CD8-positive, alpha-beta memory T cell (primary cell): ENCODE measurements around the gene ASIC1. TPM values are rescaled to one million over a fixed set of nuclear protein-coding genes. Genes with fewer than 3 reads are reported as not detected.

ENCODE experiments used
- CTCF ChIA-PET: fragments of 350-600 bp; sonication (Branson Sonifier 250); formaldehyde crosslinking; loops from one replicate; lab custom pipeline; 2021; ENCODE audit warnings: antibody characterized with exemption; lab: Charles Lee
- POLR2A ChIA-PET: fragments of 350-600 bp; sonication (Branson Sonifier 250); formaldehyde crosslinking; loops from one replicate; lab custom pipeline; 2021; ENCODE audit warnings: antibody characterized with exemption; lab: Charles Lee
- DNase-seq, 5 donors: peaks; one replicate each; pipeline versions ENCODE4 v3.0.0 to v3.0.0-alpha.2; 2020 to 2022; ENCODE audit warnings: mixed read lengths in 1 of 5
- H3K27ac ChIP-seq: one replicate; pipeline ENCODE4 v1.7.0; 2013; ENCODE audit warnings: low read depth, mild to moderate bottlenecking, low read length, moderate library complexity
- H3K27me3 ChIP-seq: 2 replicates; pipeline ENCODE4 v1.7.0; 2013; ENCODE audit warnings: low read length, mild to moderate bottlenecking; ENCODE audit not compliant: insufficient read depth, poor library complexity, severe bottlenecking
- H3K36me3 ChIP-seq: 2 replicates; pipeline ENCODE4 v1.7.0; 2013; ENCODE audit warnings: mild to moderate bottlenecking, low read length, moderate library complexity; ENCODE audit not compliant: insufficient read depth
- H3K4me1 ChIP-seq: 2 replicates; pipeline ENCODE4 v1.7.0; 2013; ENCODE audit warnings: mild to moderate bottlenecking, low read length, moderate library complexity; ENCODE audit not compliant: insufficient read depth
- H3K4me3 ChIP-seq: 2 replicates; pipeline ENCODE4 v1.7.0; 2013; ENCODE audit warnings: mild to moderate bottlenecking, low read length
- H3K9me3 ChIP-seq: 2 replicates; pipeline ENCODE4 v1.7.0; 2013; ENCODE audit warnings: mild to moderate bottlenecking, low read length
- H3K27ac Mint-ChIP-seq, 8 donors: one replicate each; pipeline ENCODE4 v1.8.0; 2020 to 2021; ENCODE audit warnings: mixed read lengths in 8 of 8, mild to moderate bottlenecking in 6 of 8, inconsistent platforms in 3 of 8, moderate library complexity in 3 of 8
- H3K27me3 Mint-ChIP-seq, 2 donors: one replicate each; pipeline ENCODE4 v1.8.0; 2020 to 2021; ENCODE audit warnings: mixed read lengths in 2 of 2, mild to moderate bottlenecking in 1 of 2, moderate library complexity in 1 of 2
- H3K36me3 Mint-ChIP-seq, 3 donors: one replicate each; pipeline ENCODE4 v1.8.0; 2020 to 2021; ENCODE audit warnings: mixed read lengths in 3 of 3, inconsistent platforms in 1 of 3, mild to moderate bottlenecking in 1 of 3
- H3K4me1 Mint-ChIP-seq, 3 donors: one replicate each; pipeline ENCODE4 v1.8.0; 2020 to 2021; ENCODE audit warnings: mixed read lengths in 3 of 3, inconsistent platforms in 1 of 3, mild to moderate bottlenecking in 1 of 3
- H3K4me3 Mint-ChIP-seq, 7 donors: one replicate each; pipeline ENCODE4 v1.8.0; 2020 to 2021; ENCODE audit warnings: mixed read lengths in 7 of 7, mild to moderate bottlenecking in 6 of 7, moderate library complexity in 4 of 7, inconsistent platforms in 2 of 7
- H3K9me3 Mint-ChIP-seq, 5 donors: one replicate each; pipeline ENCODE4 v1.8.0; 2020 to 2022; ENCODE audit warnings: mixed read lengths in 5 of 5, mild to moderate bottlenecking in 3 of 5, moderate library complexity in 2 of 5, inconsistent platforms in 1 of 5
- polyA plus RNA-seq: library from polyadenylated mRNA; unstranded; fragments of 300-500 nt; fragmentation: Illumina TruSeq; gene quantifications from one replicate; pipeline ENCODE4 v1.2.3, GENCODE V29; 2021
- total RNA-seq, 2 experiments: library from RNA; stranded (reverse); gene quantifications; one replicate each; pipeline ENCODE4 v1.2.3, GENCODE V29; 2021

The ASIC1 gene
- total and polyA plus RNA-seq, 3 experiments from 2014 or later, result 0.07 to 6.4 (median 6.4) TPM

DNA sequence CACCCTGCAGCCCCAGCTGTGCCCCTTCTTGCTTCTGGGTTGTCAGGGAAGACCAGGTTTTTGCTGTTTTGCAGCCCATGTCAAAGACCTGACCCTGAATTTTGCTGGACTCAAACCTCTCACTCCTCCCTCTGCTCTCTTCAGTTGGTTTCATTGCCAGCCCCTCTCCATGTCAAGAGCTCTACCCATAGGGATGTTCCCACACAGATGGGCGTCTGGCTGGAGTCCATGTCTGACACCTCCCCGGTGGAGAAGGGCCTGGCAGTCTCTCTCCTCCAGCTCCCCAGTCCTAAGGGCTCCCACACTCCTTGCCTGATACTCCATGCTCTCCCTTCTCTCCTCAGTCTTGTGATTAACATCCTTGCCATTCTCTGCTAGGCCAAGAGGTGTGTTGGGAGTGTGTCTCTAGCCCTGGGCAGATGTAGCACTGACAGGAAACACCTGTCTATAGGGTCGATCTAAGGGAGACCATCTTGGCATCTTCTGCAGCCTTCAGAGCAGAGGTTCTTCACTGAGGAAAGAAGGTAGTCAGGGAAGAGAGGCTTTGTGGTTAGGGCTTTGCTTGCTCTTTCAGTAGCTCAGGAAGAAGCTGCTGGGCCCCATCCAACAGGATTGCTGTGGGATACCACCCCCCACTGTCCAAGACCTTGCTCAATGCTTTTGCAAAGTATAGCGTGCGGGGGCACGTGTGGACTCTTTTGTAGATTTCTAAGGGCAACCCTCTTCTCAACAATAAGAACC, 4.7 kb downstream of the ASIC1 start:
- Histone ChIP-seq H3K27me3 (peaks cover under 1% of the 10 kb centered on the region), H3K9me3 (no peaks in the 10 kb centered on the region), H3K4me3 (no peak overlapping the region), H3K4me1 (peaks cover 19% of the 10 kb centered on the region), H3K36me3 (no peaks in the 10 kb centered on the region), H3K27ac (no peak overlapping the region)
- peak overlapping the region in 1 of 7 donors; percentile 7 for H3K4me3 Mint-ChIP-seq
- peaks cover 11 to 38% (median 15%) of the 10 kb centered on the region in 3 donors for H3K4me1 Mint-ChIP-seq
- no peak for DNase-seq
- H3K27ac Mint-ChIP-seq, result no peak overlapping the region
- peaks cover 0 to under 1% (median 0%) of the 10 kb centered on the region in 3 donors for H3K36me3 Mint-ChIP-seq
- CTCF ChIA-PET, result interaction anchor here (0.8 to 5.4 kb wide), 5 partner anchors 8 to 638 kb away, joined by 3 to 47 read pairs (median 12); no protein-coding TSS in a partner anchor
- H3K27me3 Mint-ChIP-seq, result peaks cover 24 to 29% of the 10 kb centered on the region in 2 donors
- POLR2A ChIA-PET, result interaction anchor here (0.5 kb wide), 1 partner anchor 91 kb away, joined by 3 read pairs; no protein-coding TSS in a partner anchor
- H3K9me3 Mint-ChIP-seq, result no peaks in the 10 kb centered on the region

DNA sequence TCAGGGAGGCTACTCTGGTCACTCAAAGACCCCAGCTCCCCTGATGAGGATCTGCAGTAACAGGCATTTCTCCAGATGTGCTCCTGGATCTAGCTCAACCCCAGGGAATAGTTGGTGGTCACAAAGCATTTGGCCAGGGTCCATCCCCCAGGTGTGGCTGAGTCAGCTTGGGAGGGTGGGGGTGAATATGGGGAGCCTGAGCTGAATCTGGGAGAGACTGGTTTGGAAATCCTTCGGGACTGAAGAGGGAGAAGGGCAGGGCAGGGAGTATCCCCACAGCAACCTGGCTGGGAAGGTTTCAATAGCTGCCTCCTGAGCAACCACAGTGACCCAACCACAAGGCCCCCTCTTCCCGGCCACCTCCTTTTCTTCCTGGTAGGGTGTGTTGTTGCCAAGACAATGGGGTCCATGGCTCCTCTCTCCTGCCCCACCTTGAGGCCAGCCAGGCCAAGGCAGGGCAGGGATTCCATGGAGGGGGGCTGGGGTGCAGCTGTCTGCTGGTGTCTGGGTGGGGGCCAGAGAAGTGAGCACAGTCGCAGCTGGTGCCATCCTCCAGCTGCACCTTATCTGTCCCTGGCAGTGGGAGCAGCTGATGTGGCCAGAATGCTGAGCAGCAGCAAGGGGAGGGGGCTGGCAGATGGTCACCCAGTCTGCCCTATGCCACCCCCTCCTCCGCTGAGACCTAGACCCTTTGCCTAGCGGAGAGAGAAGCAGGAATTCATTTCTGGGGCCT, 5.5 kb downstream of the ASIC1 start:
- no peaks in the 10 kb centered on the region for H3K36me3 Mint-ChIP-seq

DNA sequence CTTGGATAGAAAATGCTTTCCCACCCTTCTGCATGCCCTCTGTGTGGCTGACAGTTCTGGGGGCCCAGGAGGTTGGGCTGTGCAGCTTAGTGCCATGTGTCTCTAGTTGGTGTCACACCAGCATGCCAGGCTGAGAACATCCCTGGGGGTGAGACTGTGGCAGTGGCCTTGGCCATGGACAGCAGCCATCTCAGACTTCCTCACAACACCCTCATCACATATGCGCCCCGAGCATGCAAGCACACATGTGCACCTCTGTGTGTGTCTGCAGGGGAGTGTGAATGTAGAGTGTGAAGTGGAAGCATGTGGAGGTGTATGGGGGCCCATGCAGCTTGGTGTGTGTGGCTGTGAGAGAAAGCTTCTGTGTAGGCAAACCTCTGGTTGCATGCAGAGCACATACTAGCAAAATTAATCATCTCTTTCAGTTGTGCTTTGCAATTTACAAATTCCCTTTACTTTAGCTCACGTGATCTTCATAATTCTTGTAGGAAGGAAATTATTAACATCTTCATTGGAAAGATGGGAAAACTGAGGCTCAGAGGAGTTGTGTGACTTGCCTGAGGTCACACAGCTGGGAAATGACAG, 8.4 kb downstream of the ASIC1 start:
- Histone ChIP-seq H3K4me3 (no peak overlapping the region), H3K27ac (no peak overlapping the region), H3K27me3 (no peaks in the 10 kb centered on the region), H3K9me3 (no peaks in the 10 kb centered on the region), H3K4me1 (no peaks in the 10 kb centered on the region), H3K36me3 (no peaks in the 10 kb centered on the region)
- H3K9me3 Mint-ChIP-seq, result no peaks in the 10 kb centered on the region
- CTCF ChIA-PET, result interaction anchor here (0.5 to 7.0 kb wide), 10 partner anchors 10 to 115 kb away, joined by 3 to 69 read pairs (median 4); no protein-coding TSS in a partner anchor
- H3K4me3 Mint-ChIP-seq, result no peak overlapping the region
- POLR2A ChIA-PET, result no interaction called here
- H3K27me3 Mint-ChIP-seq, result peaks cover 13 to 16% of the 10 kb centered on the region in 2 donors
- H3K27ac Mint-ChIP-seq, result no peak overlapping the region
- DNase-seq, result peak in 1 of 5 donors; percentile 11
- H3K4me1 Mint-ChIP-seq, result peaks cover 4 to 16% (median 5%) of the 10 kb centered on the region in 3 donors
- peaks cover 0 to 1% (median 0%) of the 10 kb centered on the region in 3 donors for H3K36me3 Mint-ChIP-seq

More for the DNA sequence above, 5.5 kb downstream of the ASIC1 start:
- Histone ChIP-seq H3K4me3 (no peak overlapping the region), H3K4me1 (peaks cover 18% of the 10 kb centered on the region), H3K36me3 (no peaks in the 10 kb centered on the region), H3K27ac (no peak overlapping the region), H3K9me3 (no peaks in the 10 kb centered on the region), H3K27me3 (no peaks in the 10 kb centered on the region)
- Mint-ChIP-seq H3K4me3 (no peak overlapping the region), H3K27ac (no peak overlapping the region), H3K9me3 (no peaks in the 10 kb centered on the region), H3K4me1 (peaks cover 10 to 36% (median 14%) of the 10 kb centered on the region in 3 donors), H3K27me3 (peaks cover 22 to 28% of the 10 kb centered on the region in 2 donors)
- no peak for DNase-seq
- ChIA-PET CTCF (interaction anchor here (1.2 to 5.4 kb wide), 3 partner anchors 7 to 95 kb away, joined by 3 to 47 read pairs (median 26); no protein-coding TSS in a partner anchor), POLR2A (no interaction called here)

DNA sequence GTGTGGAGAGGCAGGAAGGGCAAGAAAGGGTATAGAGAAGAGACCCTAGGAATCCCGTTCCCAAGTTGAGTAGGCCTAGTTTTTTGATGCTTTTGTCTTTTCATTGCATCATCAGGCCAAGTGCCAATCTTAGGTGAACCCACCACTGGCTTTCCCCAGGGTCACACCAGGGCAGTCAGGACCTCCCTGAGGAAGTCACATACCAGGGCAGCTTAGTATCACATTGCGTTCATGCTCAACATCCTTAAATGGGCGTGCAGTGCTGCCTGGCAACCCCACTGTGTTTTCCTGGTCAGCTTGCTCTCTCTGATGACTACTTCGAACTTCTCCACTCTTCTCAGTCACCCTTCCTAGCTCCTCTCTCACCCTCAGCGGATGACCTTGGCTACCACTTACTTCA, 9.0 kb downstream of the ASIC1 start:
- no peaks in the 10 kb centered on the region for H3K36me3 ChIP-seq
- H3K4me1 ChIP-seq, result no peaks in the 10 kb centered on the region
- no peaks in the 10 kb centered on the region for H3K27me3 ChIP-seq
- peak in 1 of 5 donors; percentile 13 for DNase-seq
- no peak overlapping the region for H3K4me3 ChIP-seq
- ChIA-PET CTCF (interaction anchor here (0.5 to 7.0 kb wide), 6 partner anchors 18 to 115 kb away, joined by 3 to 69 read pairs (median 4); no protein-coding TSS in a partner anchor), POLR2A (interaction anchor here (0.6 to 0.7 kb wide), 2 partner anchors 47 to 959 kb away, joined by 3 read pairs; no protein-coding TSS in a partner anchor)
- peaks cover 10 to 12% of the 10 kb centered on the region in 2 donors for H3K27me3 Mint-ChIP-seq
- no peak overlapping the region for H3K27ac ChIP-seq
- H3K9me3 ChIP-seq, result no peaks in the 10 kb centered on the region
- no peak overlapping the region for H3K4me3 Mint-ChIP-seq
- peaks cover 4 to 10% (median 5%) of the 10 kb centered on the region in 3 donors for H3K4me1 Mint-ChIP-seq
- H3K27ac Mint-ChIP-seq, result no peak overlapping the region
- H3K9me3 Mint-ChIP-seq, result no peaks in the 10 kb centered on the region
- H3K36me3 Mint-ChIP-seq, result peaks cover 0 to 1% (median 0%) of the 10 kb centered on the region in 3 donors

DNA sequence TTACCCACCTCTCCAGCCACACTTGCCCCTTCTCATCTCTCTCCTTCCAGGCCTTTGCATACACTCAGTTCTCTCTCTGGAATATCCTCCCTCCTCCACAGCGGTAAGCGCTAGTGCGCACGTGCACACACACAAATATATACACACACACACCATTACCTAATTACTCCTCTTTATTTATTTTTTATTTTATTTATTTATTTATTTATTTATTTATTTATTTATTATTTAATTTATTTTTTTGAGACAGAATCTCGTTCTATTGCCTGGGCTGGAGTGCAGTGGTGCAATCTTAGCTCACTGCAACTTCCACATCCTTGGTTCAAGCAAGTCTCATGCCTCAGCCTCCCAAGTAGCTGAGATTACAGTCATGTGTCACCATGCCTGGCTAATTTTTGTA, 11.7 kb downstream of the ASIC1 start:
- ChIA-PET POLR2A (interaction anchor here (0.7 kb wide), 1 partner anchor 607 kb away, joined by 4 read pairs; no protein-coding TSS in a partner anchor), CTCF (interaction anchor here (1.4 to 7.0 kb wide), 8 partner anchors 9 to 123 kb away, joined by 3 to 69 read pairs (median 8); no protein-coding TSS in a partner anchor)
- no peak overlapping the region for H3K4me3 Mint-ChIP-seq
- Histone ChIP-seq H3K9me3 (no peaks in the 10 kb centered on the region), H3K4me3 (no peak overlapping the region), H3K4me1 (no peaks in the 10 kb centered on the region), H3K27ac (no peak overlapping the region), H3K27me3 (no peaks in the 10 kb centered on the region), H3K36me3 (no peaks in the 10 kb centered on the region)
- H3K27ac Mint-ChIP-seq, result no peak overlapping the region
- peaks cover 3 to 4% of the 10 kb centered on the region in 2 donors for H3K27me3 Mint-ChIP-seq
- peaks cover 4 to 8% (median 5%) of the 10 kb centered on the region in 3 donors for H3K4me1 Mint-ChIP-seq
- no peaks in the 10 kb centered on the region for H3K9me3 Mint-ChIP-seq
- DNase-seq, result no peak
- H3K36me3 Mint-ChIP-seq, result peaks cover 0 to 1% (median 0%) of the 10 kb centered on the region in 3 donors

DNA sequence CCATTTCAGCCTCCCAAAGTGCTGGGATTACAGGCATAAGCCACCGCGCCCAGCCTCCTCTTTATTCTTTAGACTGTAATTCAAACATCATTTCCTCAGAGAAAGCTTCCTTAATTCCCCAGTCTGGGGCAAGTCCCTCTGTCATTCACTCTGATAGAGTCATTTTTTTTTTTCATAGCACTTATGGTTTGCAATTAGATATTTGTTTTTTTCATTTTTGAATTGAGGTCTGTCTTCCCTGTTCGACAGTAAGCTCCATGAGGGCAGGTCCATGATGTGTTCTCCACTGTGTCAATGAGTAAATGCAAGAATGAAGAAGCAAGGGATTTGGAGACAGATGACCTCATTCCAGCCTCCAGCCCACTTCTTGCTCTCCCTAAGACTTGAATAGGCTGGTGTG, 12.1 kb downstream of the ASIC1 start:
- no peak overlapping the region for H3K4me3 Mint-ChIP-seq

More for the DNA sequence above, 12.1 kb downstream of the ASIC1 start:
- Mint-ChIP-seq H3K27ac (peak overlapping the region in 1 of 8 donors; percentile 44), H3K27me3 (peaks cover 3 to 4% of the 10 kb centered on the region in 2 donors), H3K4me1 (peaks cover 4 to 8% (median 5%) of the 10 kb centered on the region in 3 donors), H3K36me3 (peaks cover 0 to 1% (median 0%) of the 10 kb centered on the region in 3 donors), H3K9me3 (no peaks in the 10 kb centered on the region)
- no peak for DNase-seq
- no peaks in the 10 kb centered on the region for H3K27me3 ChIP-seq
- ChIA-PET CTCF (interaction anchor here (1.2 to 7.0 kb wide), 16 partner anchors 9 to 556 kb away, joined by 3 to 69 read pairs (median 6); partner anchors contain the start of genes CERS5, COX14 and TMBIM6), POLR2A (interaction anchor here (0.7 kb wide), 1 partner anchor 607 kb away, joined by 4 read pairs; no protein-coding TSS in a partner anchor)
- no peak overlapping the region for H3K4me3 ChIP-seq
- no peaks in the 10 kb centered on the region for H3K36me3 ChIP-seq
- H3K9me3 ChIP-seq, result no peaks in the 10 kb centered on the region
- no peak overlapping the region for H3K27ac ChIP-seq
- no peaks in the 10 kb centered on the region for H3K4me1 ChIP-seq
